Gastrocnemius medialis (tissue), 4 donors: ENCODE data around the gene MXRA8.

Experiments used
- CTCF ChIP-seq, 5 experiments: fragments of 450-650 bp in 3 of 5; fragments of 200-600 bp in 2 of 5; sonication (generic) in 2 of 5; IDR thresholded peaks in 4 of 5; conservative IDR thresholded peaks in 1 of 5; 1 replicate in 4 of 5; 2 replicates in 1 of 5; pipeline ENCODE4 v1.5.1; 2016 to 2019; ENCODE audit warnings: antibody characterized with exemption in 5 of 5, mild to moderate bottlenecking in 3 of 5, moderate library complexity in 3 of 5
- POLR2A ChIP-seq, 2 donors: fragments of 450-650 bp; IDR thresholded peaks; one replicate each; pipeline ENCODE4 v1.6.1; 2017; ENCODE audit warnings: antibody characterized with exemption in 2 of 2, mild to moderate bottlenecking in 2 of 2, moderate library complexity in 2 of 2

- TF ChIP-seq CTCF (IDR thresholded peaks at IDR 0.05 in 4 of 5, conservative IDR thresholded peaks at IDR 0.05 in 1 of 5) (no peak), POLR2A (IDR thresholded peaks at IDR 0.05) (no peak)
These were observed 15.6 kb upstream of the MXRA8 start for GRCh38 chr1:1373815-1374588.
